K562 (cell line): ENCODE results near the gene UBALD2. TPM values are rescaled to one million over a fixed set of nuclear protein-coding genes. Genes with fewer than 3 reads are reported as not detected.

Source experiments
- ATAC-seq: fragments of 200-7000 bp; cut with Tn5 transposase; 3 replicates; pipeline ENCODE4 v1.9.1; 2020; ENCODE audit warnings: moderate library complexity
- BruUV-seq: library from RNA; stranded (reverse); fragments of 400-500 nt; replicated peaks from 2 replicates; lab custom pipeline; 2021; lab: Mats Ljungman, UMichigan
- CTCF ChIA-PET: fragments of 300-600 bp; formaldehyde crosslinking; extraction: SDS; loops from one replicate; lab custom pipeline; 2021; ENCODE audit warnings: low intra/inter-chr PET ratio; lab: Yijun Ruan, JAX
- POLR2A ChIA-PET: fragments of 300-600, 350-650 bp; sonication (Branson Sonifier 250); formaldehyde crosslinking; extraction: SDS; loops from one replicate; lab custom pipeline; 2021; ENCODE audit warnings: antibody characterized with exemption, inconsistent platforms; lab: Yijun Ruan, JAX
- DNase-seq, 4 experiments: peaks; one replicate each; pipeline versions ENCODE4 v3.0.0 to v3.0.0-alpha.2; 2011 to 2018; ENCODE audit warnings: low spot score in 3 of 4, mixed read lengths in 3 of 4; ENCODE audit errors: extremely low read depth in 1 of 4
- FAIRE-seq: peaks from 2 replicates; lab custom pipeline; 2011; peaks lifted over from hg19 to GRCh38; lab: Jason Lieb, UNC
- H2AFZ ChIP-seq: 2 replicates; pipeline ENCODE4 v1.6.0; 2011; ENCODE audit warnings: low read depth, low read length, control low read depth, inconsistent platforms
- H3K27ac ChIP-seq: fragments of 200-600 bp; 3 replicates; pipeline ENCODE4 v1.8.0; 2011; ENCODE audit warnings: low read depth, mild to moderate bottlenecking, control low read depth, inconsistent platforms, low read length, moderate library complexity, mixed read lengths; ENCODE audit errors: extremely low read depth
- H3K27me3 ChIP-seq, 2 experiments: fragments of 300-600 bp in 1 of 2; 2 replicates in 1 of 2; 3 replicates in 1 of 2; pipeline versions ENCODE4 v1.6.0 to v1.8.0; 2011; ENCODE audit warnings: inconsistent platforms in 2 of 2, low read length in 2 of 2, mild to moderate bottlenecking in 1 of 2, mixed read lengths in 1 of 2, moderate library complexity in 1 of 2; ENCODE audit not compliant: control insufficient read depth in 2 of 2, insufficient read depth in 2 of 2
- H3K36me3 ChIP-seq: fragments of 300-600 bp; 3 replicates; pipeline ENCODE4 v1.8.0; 2011; ENCODE audit warnings: mild to moderate bottlenecking, low read length, inconsistent platforms; ENCODE audit not compliant: control insufficient read depth, insufficient read depth
- H3K4me1 ChIP-seq, 2 experiments: fragments of 200-600 bp in 1 of 2; replicated peaks in 1 of 2; 2 replicates in 1 of 2; 3 replicates in 1 of 2; pipeline versions ENCODE4 v1.5.1 to v1.8.0; 2011; ENCODE audit warnings: inconsistent platforms in 2 of 2, low read length in 2 of 2, mild to moderate bottlenecking in 1 of 2, mixed read lengths in 1 of 2, moderate library complexity in 1 of 2; ENCODE audit not compliant: control insufficient read depth in 2 of 2, insufficient read depth in 2 of 2
- H3K4me2 ChIP-seq: 2 replicates; pipeline ENCODE4 v1.6.1; 2011; ENCODE audit warnings: low read length, control low read depth, inconsistent platforms, mixed read lengths; ENCODE audit not compliant: insufficient read depth
- H3K4me3 ChIP-seq: fragments of 200-600 bp; sonication (generic), shearing (Covaris generic); 2 replicates; pipeline ENCODE4 v1.5.1; 2016; ENCODE audit warnings: control low read depth, inconsistent platforms
- H3K79me2 ChIP-seq: fragments of 200-600 bp; 3 replicates; pipeline ENCODE4 v1.8.0; 2011; ENCODE audit warnings: low read length, inconsistent platforms; ENCODE audit not compliant: control insufficient read depth, insufficient read depth
- H3K9ac ChIP-seq, 2 experiments: 2 replicates each; pipeline versions ENCODE4 v1.6.0 to v1.6.1; 2011; ENCODE audit warnings: low read depth in 2 of 2, low read length in 2 of 2, control low read depth in 1 of 2, inconsistent platforms in 1 of 2, mild to moderate bottlenecking in 1 of 2, mixed read lengths in 1 of 2; ENCODE audit not compliant: insufficient read depth in 1 of 2
- H3K9me1 ChIP-seq: one replicate; pipeline ENCODE4 v1.6.0; 2011; ENCODE audit warnings: inconsistent platforms, mild to moderate bottlenecking, low read length, moderate library complexity; ENCODE audit not compliant: control insufficient read depth, insufficient read depth
- H3K9me3 ChIP-seq: replicated peaks from 2 replicates; pipeline ENCODE4 v1.5.1; 2011; ENCODE audit warnings: low read depth, low read length, inconsistent platforms; ENCODE audit not compliant: control insufficient read depth, insufficient read depth
- H4K20me1 ChIP-seq: replicated peaks from 2 replicates; pipeline ENCODE4 v1.6.1; 2011; ENCODE audit warnings: low read length, inconsistent platforms, mixed read lengths; ENCODE audit not compliant: control insufficient read depth, insufficient read depth
- ARNT ChIP-seq, 2 experiments: fragments of 450-650 bp; IDR thresholded peaks; 2 replicates each; pipeline ENCODE4 v1.6.1; 2016; ENCODE audit warnings: mild to moderate bottlenecking in 1 of 2
- CREM ChIP-seq: IDR thresholded peaks from 2 replicates; pipeline ENCODE4 v1.6.1; 2014; ENCODE audit warnings: antibody characterized with exemption, low read depth
- EP400 ChIP-seq: fragments of 450-650 bp; IDR thresholded peaks from 2 replicates; pipeline ENCODE4 v1.6.1; 2017; ENCODE audit warnings: antibody characterized with exemption, mild to moderate bottlenecking, moderate library complexity
- GATA2 ChIP-seq: sonication (generic); formaldehyde crosslinking; IDR thresholded peaks from 2 replicates; pipeline ENCODE4 v1.4.0; 2020; ENCODE audit warnings: mild to moderate bottlenecking, missing genetic modification reagents
- GATAD2A ChIP-seq: fragments of 450-650 bp; IDR thresholded peaks from 2 replicates; pipeline ENCODE4 v1.6.1; 2017
- HDAC1 ChIP-seq, 2 experiments: fragments of 450-650 bp; IDR thresholded peaks; 2 replicates each; pipeline ENCODE4 v1.6.1; 2016 to 2017; ENCODE audit warnings: inconsistent platforms in 1 of 2, mild to moderate bottlenecking in 1 of 2, moderate library complexity in 1 of 2
- MXI1 ChIP-seq: IDR thresholded peaks from 2 replicates; pipeline ENCODE4 v1.6.1; 2011; ENCODE audit warnings: low read depth, mild to moderate bottlenecking, improper control_type of control experiment, low read length
- NONO ChIP-seq, 2 experiments: fragments of 200-400 bp in 1 of 2; fragments of 450-650 bp in 1 of 2; formaldehyde crosslinking in 1 of 2; IDR thresholded peaks; 2 replicates each; pipeline ENCODE4 v1.6.1; 2017; ENCODE audit warnings: low read depth in 2 of 2, mild to moderate bottlenecking in 2 of 2, moderate library complexity in 2 of 2, low read length in 1 of 2
- NR4A1 ChIP-seq, 2 experiments: fragments of 250-450 bp in 1 of 2; fragments of 450-650 bp in 1 of 2; sonication (Bioruptor Pico) in 1 of 2; IDR thresholded peaks; 2 replicates each; pipeline versions ENCODE4 v1.4.0 to v1.6.1; 2016 to 2020; ENCODE audit warnings: mild to moderate bottlenecking in 2 of 2, missing compliant biosample characterization in 1 of 2, missing genetic modification characterization in 1 of 2, moderate library complexity in 1 of 2
- PCBP1 ChIP-seq: fragments of 200-400 bp; formaldehyde crosslinking; IDR thresholded peaks from 2 replicates; pipeline ENCODE4 v1.6.1; 2018; ENCODE audit warnings: mild to moderate bottlenecking, low read depth, low read length; ENCODE audit not compliant: poor library complexity, severe bottlenecking
- POLR2A ChIP-seq: fragments of 450-650 bp; conservative IDR thresholded peaks from 2 replicates; pipeline ENCODE4 v1.6.1; 2016
- SLC30A9 ChIP-seq: fragments of 250-450 bp; sonication (Bioruptor Pico); IDR thresholded peaks from 2 replicates; pipeline ENCODE4 v1.8.0; 2022; ENCODE audit warnings: mild to moderate bottlenecking, moderate library complexity
- TAF9B ChIP-seq: fragments of 450-650 bp; IDR thresholded peaks from 2 replicates; pipeline ENCODE4 v1.6.1; 2018; ENCODE audit warnings: mild to moderate bottlenecking; ENCODE audit not compliant: partially characterized antibody
- YBX1 ChIP-seq: fragments of 450-650 bp; IDR thresholded peaks from 2 replicates; pipeline ENCODE4 v1.7.1; 2016; ENCODE audit warnings: mild to moderate bottlenecking
- ZNF143 ChIP-seq: sonication (generic); formaldehyde crosslinking; IDR thresholded peaks from 2 replicates; pipeline ENCODE4 v1.9.0; 2022; ENCODE audit warnings: mild to moderate bottlenecking, missing genetic modification reagents
- ZZZ3 ChIP-seq: fragments of 450-650 bp; IDR thresholded peaks from 2 replicates; pipeline ENCODE4 v1.6.1; 2016; ENCODE audit warnings: antibody characterized with exemption, mild to moderate bottlenecking, moderate library complexity
- WGBS: fragments of 100-300 bp; shearing (Covaris generic); methylation state at CpG from one replicate; pipeline ENCODE4 v1.1.6; 2016; ENCODE audit warnings: low coverage, mixed read lengths; ENCODE audit not compliant: insufficient coverage; ENCODE audit errors: missing lambda C conversion rate; 5-methylcytosine and 5-hydroxymethylcytosine counted together
- in situ Hi-C: fragments of 300-500 bp; cut with MboI; formaldehyde crosslinking; loops from 4 replicates; pipeline ENCODE4 v1.15.0; 2018; ENCODE audit warnings: inconsistent platforms, mixed read lengths
- intact Hi-C: fragments of 100-400 bp; cut with micrococcal nuclease; formaldehyde crosslinking; loops from 2 replicates; pipeline ENCODE4 v1.14.2; 2022
- polyA plus RNA-seq, 8 experiments: library from polyadenylated mRNA; depleted of rRNA in 4 of 8; stranded (reverse) in 5 of 8; unstranded in 3 of 8; fragments of >200 nt; fragmentation: Nextera tagmentation in 2 of 8; fragmentation: Illumina TruSeq in 1 of 8; extraction: Ambion mirVana in 2 of 8; extraction: Trizol in 1 of 8; gene quantifications; 2 replicates each; pipeline versions ENCODE4 v1.2.1 to v1.2.3, GENCODE V29; 2011 to 2014; ENCODE audit warnings: inconsistent platforms in 1 of 8, missing spikeins in 1 of 8
- total RNA-seq, 7 experiments: library from RNA; depleted of rRNA in 6 of 7; stranded (reverse); fragments of >200 nt in 6 of 7; fragmentation: Illumina TruSeq in 2 of 7; extraction: Trizol in 2 of 7; gene quantifications; 2 replicates each; pipeline versions ENCODE4 v1.2.1 to v1.2.3, GENCODE V29; 2011 to 2021; ENCODE audit warnings: low replicate concordance in 1 of 7
- TF ChIP-seq, protein P1 (sequence below): fragments of 250-450 bp; sonication (Bioruptor Pico); IDR thresholded peaks from 2 replicates; pipeline ENCODE4 v1.5.0; 2020; ENCODE audit warnings: mild to moderate bottlenecking, borderline replicate concordance
- TF ChIP-seq, protein P2 (sequence below): fragments of 250-450 bp; sonication (Bioruptor Pico); IDR thresholded peaks from 2 replicates; pipeline ENCODE4 v1.4.0; 2020
- TF ChIP-seq, protein P3 (sequence below), 2 experiments: fragments of 450-650 bp; conservative IDR thresholded peaks; 2 replicates each; pipeline ENCODE4 v1.6.1; 2017; ENCODE audit warnings: mild to moderate bottlenecking in 2 of 2, moderate library complexity in 2 of 2

UBALD2 gene
- total and polyA plus RNA-seq, 9 of the 15 experiments (the other 6 are each of a cell fraction or from before 2014, with no cell fraction given), result 2.3 to 94.1 (median 25.3) TPM

DNA sequence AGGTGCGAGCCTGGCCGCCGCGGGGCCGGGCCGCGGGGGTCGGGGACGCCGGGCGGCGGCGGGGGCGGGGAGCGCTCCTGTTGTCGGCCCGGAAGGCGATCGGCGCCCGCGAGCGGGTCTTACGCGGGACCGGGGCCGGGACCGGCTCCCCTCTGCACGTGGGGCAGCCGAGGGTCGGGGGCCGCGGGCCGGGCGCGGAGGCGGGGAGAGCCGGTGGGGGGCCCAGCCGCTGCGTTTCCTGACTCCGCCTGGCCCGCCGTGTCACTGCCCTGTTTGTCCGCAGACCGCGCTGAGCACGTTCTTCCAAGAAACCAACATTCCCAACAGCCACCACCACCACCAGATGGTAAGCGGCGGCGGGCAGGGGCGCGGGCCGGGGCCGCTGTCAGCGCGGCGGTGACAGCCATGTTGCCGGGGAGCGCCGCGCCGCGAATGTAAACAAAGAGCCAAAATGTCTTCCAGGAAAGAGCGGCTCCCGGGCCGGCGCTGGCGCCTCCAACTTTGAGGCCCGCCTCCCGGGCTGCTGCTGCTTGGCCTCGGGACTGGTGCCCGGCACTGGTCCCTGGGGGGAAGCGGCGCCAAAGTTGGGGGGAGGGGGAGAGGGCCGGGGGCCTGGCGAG is 586 bp downstream of the UBALD2 start:
- no peak for ATAC-seq
- peak overlapping the region; percentile 91 for H3K4me3 ChIP-seq
- in situ Hi-C loops (no loop called here), intact Hi-C loops (loop anchor here (5.0 kb wide), 2 partner anchors 68 to 83 kb away; no protein-coding TSS in a partner anchor)
- H3K9me3 ChIP-seq, result no peaks in the 10 kb centered on the region
- peak; percentile 40 to 69 (median 64) for DNase-seq
- H3K4me1 ChIP-seq, result peaks cover 43 to 44% of the 10 kb centered on the region in 2 experiments
- H3K79me2 ChIP-seq, result peaks cover 53% of the 10 kb centered on the region
- ChIA-PET CTCF (no interaction called here), POLR2A (interaction anchor here (0.6 to 10.6 kb wide), 22 partner anchors 9 to 453 kb away, joined by 3 to 227 read pairs (median 8); partner anchors contain the start of gene RNF157)
- no peaks in the 10 kb centered on the region for H3K27me3 ChIP-seq
- peak overlapping the region; percentile 81 to 96; a peak in 3 of 4 replicates for H3K9ac ChIP-seq
- no peak for FAIRE-seq
- H3K36me3 ChIP-seq, result peaks cover 33% of the 10 kb centered on the region
- no TSS peak for BruUV-seq
- peak overlapping the region; percentile 97; the same call in 1 of the 2 replicates for H3K4me2 ChIP-seq
- peak overlapping the region; percentile 81 for H3K27ac ChIP-seq
- WGBS, result 4% methylated on average over 34 of the region's 76 CpGs
- no peak overlapping the region for H2AFZ ChIP-seq
- H3K9me1 ChIP-seq, result no peaks in the 10 kb centered on the region
- H4K20me1 ChIP-seq, result no peaks in the 10 kb centered on the region
- no peak for TF ChIP-seq NR4A1 (CRISPR knock-in tag; IDR thresholded peaks at IDR 0.05)
- TF ChIP-seq NR4A1 (tag; IDR thresholded peaks at IDR 0.05), result no peak
- TF ChIP-seq, protein P1, sequence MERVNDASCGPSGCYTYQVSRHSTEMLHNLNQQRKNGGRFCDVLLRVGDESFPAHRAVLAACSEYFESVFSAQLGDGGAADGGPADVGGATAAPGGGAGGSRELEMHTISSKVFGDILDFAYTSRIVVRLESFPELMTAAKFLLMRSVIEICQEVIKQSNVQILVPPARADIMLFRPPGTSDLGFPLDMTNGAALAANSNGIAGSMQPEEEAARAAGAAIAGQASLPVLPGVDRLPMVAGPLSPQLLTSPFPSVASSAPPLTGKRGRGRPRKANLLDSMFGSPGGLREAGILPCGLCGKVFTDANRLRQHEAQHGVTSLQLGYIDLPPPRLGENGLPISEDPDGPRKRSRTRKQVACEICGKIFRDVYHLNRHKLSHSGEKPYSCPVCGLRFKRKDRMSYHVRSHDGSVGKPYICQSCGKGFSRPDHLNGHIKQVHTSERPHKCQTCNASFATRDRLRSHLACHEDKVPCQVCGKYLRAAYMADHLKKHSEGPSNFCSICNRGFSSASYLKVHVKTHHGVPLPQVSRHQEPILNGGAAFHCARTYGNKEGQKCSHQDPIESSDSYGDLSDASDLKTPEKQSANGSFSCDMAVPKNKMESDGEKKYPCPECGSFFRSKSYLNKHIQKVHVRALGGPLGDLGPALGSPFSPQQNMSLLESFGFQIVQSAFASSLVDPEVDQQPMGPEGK, result no peak
- TF ChIP-seq, protein P2, sequence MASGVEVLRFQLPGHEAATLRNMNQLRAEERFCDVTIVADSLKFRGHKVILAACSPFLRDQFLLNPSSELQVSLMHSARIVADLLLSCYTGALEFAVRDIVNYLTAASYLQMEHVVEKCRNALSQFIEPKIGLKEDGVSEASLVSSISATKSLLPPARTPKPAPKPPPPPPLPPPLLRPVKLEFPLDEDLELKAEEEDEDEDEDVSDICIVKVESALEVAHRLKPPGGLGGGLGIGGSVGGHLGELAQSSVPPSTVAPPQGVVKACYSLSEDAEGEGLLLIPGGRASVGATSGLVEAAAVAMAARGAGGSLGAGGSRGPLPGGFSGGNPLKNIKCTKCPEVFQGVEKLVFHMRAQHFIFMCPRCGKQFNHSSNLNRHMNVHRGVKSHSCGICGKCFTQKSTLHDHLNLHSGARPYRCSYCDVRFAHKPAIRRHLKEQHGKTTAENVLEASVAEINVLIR (CRISPR knock-in tag), result no peak
- peak; percentile 10; the same call in 1 of the 2 replicates for TF ChIP-seq POLR2A
- no peak for TF ChIP-seq TAF9B
- no peak for TF ChIP-seq EP400
- no peak for TF ChIP-seq GATAD2A
- TF ChIP-seq NONO (IDR thresholded peaks at IDR 0.05; ENCODE audit: low read depth in 2 of 2, low read length in 1 of 2), result peak in 1 of 2 experiments; percentile 38; a peak in 2 of 4 replicates
- no peak for TF ChIP-seq YBX1
- peak; percentile 55 for TF ChIP-seq PCBP1
- TF ChIP-seq, protein P3, sequence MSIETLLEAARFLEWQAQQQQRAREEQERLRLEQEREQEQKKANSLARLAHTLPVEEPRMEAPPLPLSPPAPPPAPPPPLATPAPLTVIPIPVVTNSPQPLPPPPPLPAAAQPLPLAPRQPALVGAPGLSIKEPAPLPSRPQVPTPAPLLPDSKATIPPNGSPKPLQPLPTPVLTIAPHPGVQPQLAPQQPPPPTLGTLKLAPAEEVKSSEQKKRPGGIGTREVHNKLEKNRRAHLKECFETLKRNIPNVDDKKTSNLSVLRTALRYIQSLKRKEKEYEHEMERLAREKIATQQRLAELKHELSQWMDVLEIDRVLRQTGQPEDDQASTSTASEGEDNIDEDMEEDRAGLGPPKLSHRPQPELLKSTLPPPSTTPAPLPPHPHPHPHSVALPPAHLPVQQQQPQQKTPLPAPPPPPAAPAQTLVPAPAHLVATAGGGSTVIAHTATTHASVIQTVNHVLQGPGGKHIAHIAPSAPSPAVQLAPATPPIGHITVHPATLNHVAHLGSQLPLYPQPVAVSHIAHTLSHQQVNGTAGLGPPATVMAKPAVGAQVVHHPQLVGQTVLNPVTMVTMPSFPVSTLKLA (conservative IDR thresholded peaks at IDR 0.05), result peak; percentile 91 to 95
- TF ChIP-seq GATA2 (CRISPR knock-in tag), result no peak
- TF ChIP-seq ZNF143 (CRISPR knock-in tag), result no peak
- TF ChIP-seq CREM, result 0 out of 2 replicates have a peak, but pooled peaks have one; percentile 34
- 0 out of 2 replicates have a peak, but pooled peaks have one; percentile 15 for TF ChIP-seq MXI1
- peak in 1 of 2 experiments; percentile 64; a peak in 2 of 4 replicates for TF ChIP-seq HDAC1 (IDR thresholded peaks at IDR 0.05)
- no peak for TF ChIP-seq ARNT (IDR thresholded peaks at IDR 0.05)
- no peak for TF ChIP-seq ZZZ3
- TF ChIP-seq SLC30A9 (CRISPR knock-in tag), result no peak
